BJ (cell line): ENCODE data around the gene GAPT. TPM values are rescaled to one million over a fixed set of nuclear protein-coding genes. Genes with fewer than 3 reads are reported as not detected.

Experiments used
- CTCF ChIA-PET: fragments of 350-600 bp; formaldehyde crosslinking; extraction: SDS; loops from one replicate; lab custom pipeline; 2021; ENCODE audit warnings: antibody characterized with exemption, inconsistent platforms; lab: Yijun Ruan, JAX
- POLR2A ChIA-PET: fragments of 300-600 bp; sonication (Branson Sonifier 250); formaldehyde crosslinking; extraction: SDS; loops from one replicate; lab custom pipeline; 2021; ENCODE audit warnings: antibody characterized with exemption; lab: Charles Lee
- DNase-seq: peaks from one replicate; pipeline ENCODE4 v3.0.0-alpha.2; 2011; ENCODE audit warnings: low read depth
- H3K27me3 ChIP-seq: 2 replicates; pipeline ENCODE4 v1.6.0; 2011; ENCODE audit warnings: low read length; ENCODE audit not compliant: control insufficient read depth, insufficient read depth
- H3K36me3 ChIP-seq: 2 replicates; pipeline ENCODE4 v1.5.1; 2011; ENCODE audit warnings: low read length; ENCODE audit not compliant: control insufficient read depth, insufficient read depth
- H3K4me3 ChIP-seq: 2 replicates; pipeline ENCODE4 v1.5.1; 2011; ENCODE audit warnings: low read depth, mild to moderate bottlenecking, control low read depth, low read length
- CTCF ChIP-seq: IDR thresholded peaks from 2 replicates; pipeline ENCODE4 v1.5.1; 2011; ENCODE audit warnings: low read depth, mild to moderate bottlenecking, control low read depth, inconsistent platforms, low read length, moderate library complexity; ENCODE audit not compliant: insufficient read depth
- polyA plus RNA-seq: library from polyadenylated mRNA; depleted of rRNA; stranded (reverse); fragments of >200 nt; gene quantifications from 2 replicates; pipeline ENCODE4 v1.2.3, GENCODE V29; 2011

Gene GAPT
- polyA plus RNA-seq, 1 experiment, result not detected

GRCh38 chr5:58450811-58451629 lies 40.2 kb upstream of the GAPT start:
- POLR2A ChIA-PET, result no interaction called here

GRCh38 chr5:58451732-58452565 lies 39.3 kb upstream of the GAPT start:
- CTCF ChIA-PET, result interaction anchor here (1.4 kb wide), 1 partner anchor 44 kb away, joined by 3 read pairs; no protein-coding TSS in a partner anchor
- TF ChIP-seq CTCF, result no peak
- H3K4me3 ChIP-seq, result no peak overlapping the region
- no peaks in the 10 kb centered on the region for H3K27me3 ChIP-seq
- H3K36me3 ChIP-seq, result peaks cover 4% of the 10 kb centered on the region
- POLR2A ChIA-PET, result no interaction called here
- no peak for DNase-seq

More at GRCh38 chr5:58450811-58451629, 40.2 kb upstream of the GAPT start:
- no peak overlapping the region for H3K4me3 ChIP-seq
- no peak for TF ChIP-seq CTCF
- no peak for DNase-seq
- no peaks in the 10 kb centered on the region for H3K27me3 ChIP-seq
- CTCF ChIA-PET, result interaction anchor here (0.7 to 1.4 kb wide), 2 partner anchors 43 to 568 kb away, joined by 3 to 4 read pairs; no protein-coding TSS in a partner anchor
- H3K36me3 ChIP-seq, result peaks cover 4% of the 10 kb centered on the region

- CTCF ChIA-PET, result no interaction called here
- H3K4me3 ChIP-seq, result no peak overlapping the region
- H3K27me3 ChIP-seq, result no peaks in the 10 kb centered on the region
- DNase-seq, result no peak
- POLR2A ChIA-PET, result no interaction called here
- no peak for TF ChIP-seq CTCF
- H3K36me3 ChIP-seq, result peaks cover 7% of the 10 kb centered on the region
These were observed 38.5 kb upstream of the GAPT start for GRCh38 chr5:58452566-58453258.

GRCh38 chr5:58453306-58453705 lies 37.9 kb upstream of the GAPT start:
- H3K36me3 ChIP-seq, result peaks cover 7% of the 10 kb centered on the region

More at GRCh38 chr5:58453306-58453705, 37.9 kb upstream of the GAPT start:
- POLR2A ChIA-PET, result no interaction called here
- DNase-seq, result no peak
- H3K4me3 ChIP-seq, result no peak overlapping the region
- CTCF ChIA-PET, result no interaction called here
- TF ChIP-seq CTCF, result no peak
- no peaks in the 10 kb centered on the region for H3K27me3 ChIP-seq
